Superior temporal gyrus (tissue), 1 donor: Measurements from ENCODE around the gene FLYWCH2.
"Not testable (repeated sequence)": the region's sequence is repeated elsewhere in the genome, so short reads cannot be mapped to it uniquely, and the experiment has no call there.

Source experiments
- DNase-seq: peaks from one replicate; pipeline ENCODE4 v3.0.0-alpha.2; 2016; ENCODE audit errors: extremely low spot score

The FLYWCH2 gene

DNA sequence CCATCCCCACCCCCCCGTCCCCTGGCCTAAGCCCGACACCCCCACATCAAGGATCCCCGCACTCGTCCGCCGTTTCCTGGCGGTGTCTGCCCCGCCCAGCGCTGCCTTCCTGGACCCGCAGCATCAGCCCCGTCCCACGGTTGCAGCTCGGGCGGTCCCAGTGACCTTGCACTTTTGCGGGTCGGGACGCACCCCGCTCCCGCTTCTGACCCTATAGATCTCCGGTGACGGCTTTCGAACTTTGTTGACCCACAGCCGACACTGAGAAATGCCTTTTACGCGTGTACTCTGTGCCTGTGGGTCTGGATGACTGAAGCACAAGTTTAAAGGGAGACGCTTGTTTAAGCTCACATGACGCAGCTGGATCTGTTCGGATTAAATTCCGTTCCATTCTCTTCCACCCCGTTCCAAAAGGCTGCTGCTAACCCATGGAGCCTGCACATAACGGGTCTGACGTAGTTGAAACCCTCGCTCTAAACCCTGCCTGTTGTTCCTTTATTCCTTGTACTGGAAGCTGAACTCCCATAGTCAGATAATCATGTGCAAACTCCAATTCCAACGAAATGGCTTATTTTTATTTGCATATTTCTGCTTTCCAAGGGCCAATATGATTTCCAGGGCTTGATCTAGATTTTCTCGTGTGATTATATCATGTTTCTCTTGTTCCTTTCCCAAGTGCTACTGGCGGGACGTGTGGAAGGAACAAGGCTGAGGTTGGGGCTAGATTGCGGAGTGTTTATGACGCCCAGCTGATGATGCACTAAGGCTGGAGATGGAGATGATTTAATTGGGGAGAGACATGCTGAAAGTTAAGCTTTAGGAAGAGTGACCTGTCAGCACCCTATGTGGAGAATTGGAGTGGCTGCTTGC, 29.6 kb downstream of the FLYWCH2 start:
- peak; percentile 42 for DNase-seq

- DNase-seq = no peak
These were observed 30.6 kb downstream of the FLYWCH2 start for GRCh38 chr16:2913603-2914002.

DNA sequence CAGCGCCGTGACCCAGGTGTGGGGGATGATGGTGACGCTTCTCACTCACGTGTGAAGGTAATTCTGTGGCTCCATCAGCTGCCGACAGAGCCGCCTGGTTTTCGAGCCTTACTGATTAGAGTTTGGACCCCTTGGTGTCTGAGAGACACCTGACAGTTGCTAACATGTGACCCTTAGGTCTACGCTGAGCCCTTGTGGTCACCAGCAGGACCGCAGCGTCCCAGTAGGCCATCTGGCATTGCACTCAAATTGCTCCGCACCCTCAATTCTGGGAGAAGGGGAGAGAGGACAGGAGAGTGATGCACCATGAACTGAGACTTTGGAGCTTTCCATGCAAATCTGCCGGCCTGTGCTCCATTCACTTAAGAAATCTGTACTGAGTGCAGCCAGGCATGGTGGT, 31.2 kb downstream of the FLYWCH2 start:
- DNase-seq = no peak

GRCh38 chr16:2915196-2915929, 32.3 kb downstream of the FLYWCH2 start:
- DNase-seq = no peak

- peak; percentile 93 for DNase-seq
These were observed 36.7 kb downstream of the FLYWCH2 start for GRCh38 chr16:2919511-2920255.

DNA sequence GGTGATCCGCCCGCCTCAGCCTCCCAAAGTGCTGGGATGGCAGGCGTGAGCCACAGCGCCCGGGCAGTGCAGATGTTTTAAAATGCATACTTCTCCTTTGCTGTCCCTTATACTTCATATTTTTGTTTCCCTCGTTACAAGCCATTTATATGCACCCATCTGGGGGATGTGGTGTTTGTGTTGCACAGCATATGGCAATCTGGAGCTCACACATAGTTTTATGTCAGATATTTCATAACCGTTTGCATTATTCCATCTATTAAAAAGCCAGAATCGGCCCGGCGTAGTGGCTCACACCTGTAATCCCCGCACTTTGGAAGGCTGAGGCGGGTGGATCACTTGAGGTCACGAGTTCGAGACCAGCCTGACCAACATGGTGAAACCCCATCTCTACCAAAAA, 40.5 kb downstream of the FLYWCH2 start:
- no peak for DNase-seq

DNA sequence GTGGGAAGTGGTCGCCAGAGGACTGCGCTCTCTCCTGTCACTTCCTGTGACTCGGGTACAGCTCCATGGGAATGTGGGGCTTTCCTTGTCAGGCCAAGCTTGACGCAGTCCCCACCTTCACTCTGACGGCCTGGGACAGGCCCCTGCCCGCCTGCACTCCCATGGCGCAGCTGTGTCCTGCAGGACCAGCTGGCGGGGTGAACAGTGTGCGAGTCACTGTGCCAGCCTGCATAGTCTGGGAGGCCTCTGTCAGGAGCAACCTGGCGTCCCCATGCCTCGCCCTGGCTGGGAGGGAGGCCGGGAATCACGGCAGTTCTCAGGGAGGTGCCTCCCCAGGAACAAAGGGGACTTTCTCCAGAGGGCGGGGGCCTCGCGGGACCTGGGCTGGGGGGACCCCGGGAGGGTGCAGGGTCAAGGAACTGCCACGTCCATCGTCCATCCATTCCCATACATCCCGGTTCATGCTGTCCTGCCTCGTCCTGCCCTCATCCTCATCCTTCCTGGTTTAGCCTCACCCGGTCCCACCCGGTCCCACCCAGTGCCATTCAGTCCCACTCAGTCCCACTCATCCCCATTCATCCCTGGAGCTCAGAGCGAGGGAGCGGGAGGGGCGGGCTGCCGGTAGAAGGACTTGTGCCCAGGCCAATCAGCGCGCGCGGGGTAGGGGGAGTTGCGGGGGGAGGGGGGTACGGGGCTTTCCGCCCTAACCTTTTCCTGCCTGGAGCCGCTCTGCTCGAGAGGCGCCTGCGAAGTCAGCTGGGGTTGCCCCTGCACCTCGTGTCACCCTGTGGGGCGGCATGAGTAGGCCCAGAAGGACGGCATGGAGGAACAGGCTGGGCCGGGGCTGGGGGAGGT, 42.1 kb downstream of the FLYWCH2 start:
- no peak for DNase-seq

DNA sequence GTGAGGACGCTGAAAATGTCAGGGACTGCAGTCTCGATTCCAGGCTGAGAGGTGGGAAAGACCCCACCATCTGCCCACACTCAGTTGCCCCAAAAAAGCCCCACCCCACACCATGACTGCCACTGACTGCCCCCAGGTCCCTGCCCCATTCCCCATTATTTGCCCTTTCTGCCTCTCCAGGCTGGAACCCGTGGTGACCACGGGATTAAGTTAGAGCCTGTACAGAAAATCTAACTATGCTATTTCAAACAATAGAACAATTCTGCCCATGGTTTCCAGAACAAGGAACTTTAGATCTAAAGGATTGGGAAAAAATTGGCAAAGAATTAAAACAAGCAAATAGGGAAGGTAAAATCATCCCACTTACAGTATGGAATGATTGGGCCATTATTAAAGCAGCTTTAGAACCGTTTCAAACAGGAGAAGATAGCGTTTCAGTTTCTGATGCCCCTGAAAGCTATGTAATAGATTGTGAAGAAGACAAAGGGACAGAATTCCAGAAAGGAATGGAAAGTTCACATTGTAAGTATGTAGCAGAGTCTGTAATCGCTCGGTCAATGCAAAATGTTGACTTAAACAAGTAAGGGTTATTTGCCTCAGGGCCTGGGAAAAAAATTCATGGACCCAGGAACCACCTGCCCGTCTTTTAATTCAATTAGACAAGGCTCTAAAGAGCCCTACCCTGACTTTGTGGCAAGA, 43.1 kb downstream of the FLYWCH2 start:
- DNase-seq = peak; percentile 22

GRCh38 chr16:2926650-2926999, 43.6 kb downstream of the FLYWCH2 start:
- no peak for DNase-seq

GRCh38 chr16:2927010-2927646, 44.1 kb downstream of the FLYWCH2 start:
- DNase-seq = peak; percentile 96

GRCh38 chr16:2928151-2928550, 45.1 kb downstream of the FLYWCH2 start:
- DNase-seq = not testable (repeated sequence)

GRCh38 chr16:2928796-2929195, 45.8 kb downstream of the FLYWCH2 start:
- DNase-seq = no peak

- DNase-seq = no peak
These were observed 46.7 kb downstream of the FLYWCH2 start for GRCh38 chr16:2929693-2930092.

GRCh38 chr16:2930236-2930635, 47.2 kb downstream of the FLYWCH2 start:
- no peak for DNase-seq

DNA sequence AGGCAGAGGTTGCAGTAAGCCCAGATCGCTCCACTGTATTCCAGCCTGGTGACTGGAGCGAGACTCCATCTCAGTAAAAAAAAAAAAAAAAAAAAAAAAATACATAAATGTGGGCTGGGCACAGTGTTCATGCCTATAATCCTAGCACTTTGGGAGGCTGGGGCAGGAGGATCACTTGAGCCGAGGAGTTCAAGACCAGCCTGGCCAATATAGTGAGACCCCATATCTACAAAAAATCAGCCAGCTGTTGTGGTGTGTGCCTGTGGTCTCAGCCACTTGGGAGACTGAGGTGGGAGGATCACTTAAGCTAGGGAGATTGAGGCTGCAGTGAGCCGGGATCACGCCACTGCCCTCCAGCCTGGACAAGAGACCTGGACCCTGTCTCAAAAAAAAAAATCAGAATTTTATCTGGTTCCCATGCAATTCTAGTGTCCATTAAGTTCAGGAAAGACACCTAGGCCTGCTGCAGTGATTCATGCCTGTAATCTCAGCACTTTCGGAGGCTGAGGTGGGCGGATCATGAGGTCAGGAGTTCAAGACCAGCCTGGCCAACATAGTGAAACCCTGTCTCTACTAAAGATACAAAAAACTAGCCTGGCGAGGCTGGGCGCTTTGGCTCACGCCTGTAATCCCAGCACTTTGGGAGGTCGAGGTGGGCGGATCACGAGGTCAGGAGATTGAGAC, 48.4 kb downstream of the FLYWCH2 start:
- DNase-seq = not testable (repeated sequence)

- DNase-seq = no peak
These were observed 50.1 kb downstream of the FLYWCH2 start for GRCh38 chr16:2933136-2933535.

DNA sequence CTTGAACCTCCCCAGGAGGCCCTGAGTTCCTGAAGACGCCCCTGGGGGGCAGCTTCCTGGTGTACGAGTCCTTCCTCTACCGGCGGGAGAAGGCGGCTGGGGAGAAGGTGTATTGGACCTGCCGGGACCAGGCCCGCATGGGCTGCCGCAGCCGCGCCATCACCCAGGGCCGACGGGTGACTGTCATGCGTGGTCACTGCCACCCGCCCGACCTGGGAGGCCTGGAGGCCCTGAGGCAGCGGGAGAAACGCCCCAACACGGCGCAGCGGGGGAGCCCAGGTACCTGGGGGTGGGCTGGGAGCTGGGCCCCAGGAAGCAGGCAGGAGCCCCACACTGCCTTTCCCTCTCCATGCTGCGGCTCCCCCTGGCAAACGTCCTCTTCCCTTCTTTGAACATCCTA, 50.7 kb downstream of the FLYWCH2 start:
- no peak for DNase-seq

GRCh38 chr16:2934450-2934849, 51.4 kb downstream of the FLYWCH2 start:
- DNase-seq = no peak

DNA sequence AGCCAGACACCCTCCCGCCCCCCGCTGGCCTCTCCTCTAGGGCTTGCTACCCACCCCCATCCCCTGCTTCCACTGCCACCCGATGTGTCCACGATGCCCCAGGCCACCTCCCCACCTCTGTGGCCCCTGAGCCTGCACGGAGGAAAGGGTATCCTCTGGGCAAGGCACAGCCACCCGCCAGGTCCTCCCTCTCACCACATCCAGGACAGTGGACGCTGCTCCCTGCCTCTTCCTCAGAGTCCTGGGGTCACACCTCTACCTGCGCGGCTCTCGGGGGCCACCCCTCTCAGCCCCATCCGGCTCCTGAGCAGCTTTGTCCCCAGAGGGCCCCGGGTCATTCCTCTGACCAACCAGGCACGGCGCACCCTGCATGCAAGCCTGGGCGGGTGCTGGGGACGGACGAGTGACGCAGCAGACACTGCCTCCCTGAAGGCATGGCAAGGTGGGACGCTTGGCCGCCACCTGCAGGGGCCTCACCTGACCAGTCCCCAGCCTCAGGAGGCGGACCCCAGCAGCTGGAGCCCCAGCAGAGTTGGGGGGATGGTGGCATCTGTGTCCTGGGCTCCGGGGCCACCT, 53.5 kb downstream of the FLYWCH2 start:
- no peak for DNase-seq
